GM19240 (cell line): ENCODE measurements around the gene LAMA2.
"Not testable (repeated sequence)": the region's sequence is repeated elsewhere in the genome, so short reads cannot be mapped to it uniquely, and the experiment has no call there.

ENCODE experiments used
- DNase-seq: peaks from one replicate; pipeline ENCODE4 v3.0.0; 2011; ENCODE audit warnings: low spot score; ENCODE audit not compliant: insufficient read length

LAMA2 gene

DNA sequence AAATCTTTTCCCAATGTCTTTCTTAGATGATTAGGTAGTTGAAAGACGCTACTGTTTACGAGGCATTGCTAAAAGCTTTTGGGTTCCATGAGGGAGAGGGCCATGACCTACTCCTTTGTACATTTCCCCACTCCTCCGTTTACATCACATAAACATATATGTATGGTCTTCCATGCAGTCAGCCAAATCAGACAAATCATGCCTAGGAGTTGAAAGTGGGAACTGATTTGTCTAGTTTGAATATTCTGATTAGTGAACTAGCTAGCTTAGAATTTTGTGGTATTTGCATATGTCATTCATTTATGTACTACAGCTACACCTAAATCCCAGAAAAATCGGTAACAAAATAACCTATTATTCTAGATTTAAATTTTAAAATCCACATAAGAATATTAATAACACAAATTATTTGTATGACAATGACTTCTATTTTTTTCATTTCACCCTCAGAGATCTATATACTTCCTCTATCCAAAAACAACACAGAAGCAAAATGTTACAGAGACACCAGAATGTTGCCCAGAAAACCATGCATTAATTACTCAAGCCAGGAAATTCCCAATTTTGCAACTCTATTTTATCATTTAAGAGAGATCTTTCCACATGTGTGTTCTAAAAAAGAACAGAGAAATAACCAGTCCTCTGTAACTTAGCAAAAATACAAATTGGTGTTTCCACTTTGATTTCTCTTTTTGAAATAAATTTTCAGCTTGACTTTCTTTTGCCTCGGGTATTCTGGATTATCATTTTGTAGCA is 231.9 kb downstream of the LAMA2 start:
- no peak for DNase-seq

- DNase-seq = no peak
Observed at GRCh38 chr6:129115471-129115870, 232.5 kb downstream of the LAMA2 start.

DNA sequence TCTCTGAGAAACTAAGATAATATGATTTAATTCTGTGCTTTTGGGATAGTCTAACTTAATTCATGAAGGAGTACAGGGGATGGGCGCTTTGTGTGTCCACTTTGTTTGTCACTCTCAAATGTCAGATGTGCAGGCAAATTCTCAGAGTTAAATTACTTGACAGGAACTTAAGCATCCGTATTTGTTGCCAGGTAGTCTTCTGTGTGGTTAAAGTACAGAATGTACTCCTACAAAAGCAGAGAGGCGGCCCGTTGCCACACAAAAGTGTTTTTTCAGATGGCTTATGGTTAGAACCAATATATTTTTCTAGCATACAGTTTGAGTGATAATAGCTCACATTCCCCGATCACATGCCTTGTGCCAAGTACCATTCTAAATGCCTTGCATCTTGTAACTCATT is 234.4 kb downstream of the LAMA2 start:
- DNase-seq = no peak

GRCh38 chr6:129120856-129121638 is 238.1 kb downstream of the LAMA2 start:
- no peak for DNase-seq

- DNase-seq = no peak
Observed at GRCh38 chr6:129124347-129124746, 241.4 kb downstream of the LAMA2 start.

DNA sequence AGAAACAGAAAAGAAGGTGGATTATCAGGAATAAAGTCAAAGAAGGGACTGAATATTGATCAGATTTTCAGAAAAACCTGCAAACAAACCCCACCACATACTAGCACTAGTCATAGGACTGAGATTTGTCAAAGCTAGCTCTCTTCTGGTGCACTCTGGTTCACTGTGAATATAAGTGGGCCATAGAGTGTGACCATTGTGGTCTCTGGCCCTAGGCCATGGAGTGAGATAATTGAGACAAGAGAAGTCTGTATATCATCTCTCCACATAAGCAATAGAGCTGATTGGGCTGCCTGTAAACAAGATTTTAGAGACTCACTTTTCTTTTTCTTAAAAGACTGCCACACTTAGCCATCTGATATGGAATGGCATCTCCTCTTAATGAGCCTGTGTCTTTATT is 247.2 kb downstream of the LAMA2 start:
- DNase-seq = no peak

GRCh38 chr6:129130959-129131681 is 248.2 kb downstream of the LAMA2 start:
- no peak for DNase-seq

- DNase-seq = no peak
Observed at GRCh38 chr6:129133770-129134192, 250.8 kb downstream of the LAMA2 start.

GRCh38 chr6:129134535-129134934 is 251.6 kb downstream of the LAMA2 start:
- no peak for DNase-seq

DNA sequence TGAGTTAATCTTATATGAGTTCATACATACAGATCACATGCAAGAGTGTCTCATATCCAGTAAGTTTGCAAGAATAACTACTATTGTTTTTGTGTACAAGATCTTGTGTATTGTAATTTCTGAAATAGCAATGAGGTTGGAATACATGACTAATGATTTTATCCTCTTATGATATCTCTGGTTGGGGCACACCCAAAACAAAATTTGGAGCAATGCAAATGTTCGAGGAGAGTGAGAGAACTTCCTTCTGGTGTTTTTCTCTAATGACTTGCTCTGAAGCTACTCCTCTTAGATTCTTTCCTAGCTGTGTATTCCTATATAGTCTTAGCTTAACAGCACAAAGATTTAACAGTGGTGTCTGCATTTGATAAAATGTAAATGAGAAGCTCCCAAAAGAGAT is 252.5 kb downstream of the LAMA2 start:
- DNase-seq = no peak

DNA sequence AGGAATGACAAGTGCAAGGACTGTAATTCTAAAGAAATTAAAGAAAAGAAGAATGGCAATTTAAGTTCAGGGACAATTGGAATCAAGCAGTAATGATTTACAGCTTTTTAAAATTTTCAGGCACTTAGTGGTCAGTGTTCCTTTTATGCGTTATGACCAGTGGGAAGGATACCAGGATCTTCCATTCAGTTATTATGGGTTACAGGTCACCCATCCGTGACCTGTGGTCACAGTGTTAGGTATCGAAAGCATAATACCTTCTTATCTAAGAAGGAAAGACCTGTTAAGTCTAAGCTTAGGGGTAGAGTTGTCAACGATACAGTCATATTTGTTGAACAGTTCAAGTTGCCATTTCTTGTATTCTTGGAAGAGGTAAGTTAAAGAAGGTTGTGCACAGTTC is 253.8 kb downstream of the LAMA2 start:
- DNase-seq = no peak

- no peak for DNase-seq
Observed at GRCh38 chr6:129138739-129139405, 255.9 kb downstream of the LAMA2 start.

DNA sequence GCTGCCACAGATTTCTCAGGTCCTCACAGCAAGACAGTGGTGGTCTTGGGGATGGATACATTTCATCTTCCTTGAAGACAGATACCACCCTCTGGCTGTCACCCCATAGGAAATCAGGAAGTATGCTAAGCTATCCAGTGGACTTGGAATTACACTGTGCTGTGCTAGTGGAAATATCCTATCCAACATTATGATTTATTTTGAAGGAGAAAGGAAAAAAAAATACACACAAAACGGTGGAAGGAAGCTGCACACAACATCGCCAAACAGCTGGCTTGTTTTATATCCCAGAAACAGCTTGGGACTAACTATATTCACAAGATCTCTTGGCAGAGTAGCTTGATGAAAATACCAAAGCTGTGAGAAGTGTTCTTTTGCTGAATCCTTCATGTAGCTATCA is 257.6 kb downstream of the LAMA2 start:
- DNase-seq = no peak

- DNase-seq = no peak
Observed at GRCh38 chr6:129141499-129141898, 258.6 kb downstream of the LAMA2 start.

DNA sequence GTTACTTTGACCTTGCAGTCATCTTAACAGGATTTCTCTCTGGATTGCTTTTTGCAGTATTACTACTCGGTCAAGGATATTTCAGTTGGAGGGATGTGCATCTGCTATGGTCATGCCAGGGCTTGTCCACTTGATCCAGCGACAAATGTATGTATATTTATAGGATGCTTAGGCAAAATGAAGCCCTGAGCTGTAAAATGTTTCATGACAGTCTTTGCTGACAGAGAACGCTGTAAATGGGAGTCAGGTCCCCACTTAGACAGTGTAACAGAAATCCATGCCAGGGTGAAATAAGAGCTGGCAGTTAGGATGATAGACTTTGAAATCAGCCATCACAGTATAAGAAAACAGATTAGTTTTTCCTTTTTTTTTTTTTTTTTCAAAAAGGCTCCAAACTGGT is 264.0 kb downstream of the LAMA2 start:
- no peak for DNase-seq

GRCh38 chr6:129150507-129150906 is 267.6 kb downstream of the LAMA2 start:
- no peak for DNase-seq

DNA sequence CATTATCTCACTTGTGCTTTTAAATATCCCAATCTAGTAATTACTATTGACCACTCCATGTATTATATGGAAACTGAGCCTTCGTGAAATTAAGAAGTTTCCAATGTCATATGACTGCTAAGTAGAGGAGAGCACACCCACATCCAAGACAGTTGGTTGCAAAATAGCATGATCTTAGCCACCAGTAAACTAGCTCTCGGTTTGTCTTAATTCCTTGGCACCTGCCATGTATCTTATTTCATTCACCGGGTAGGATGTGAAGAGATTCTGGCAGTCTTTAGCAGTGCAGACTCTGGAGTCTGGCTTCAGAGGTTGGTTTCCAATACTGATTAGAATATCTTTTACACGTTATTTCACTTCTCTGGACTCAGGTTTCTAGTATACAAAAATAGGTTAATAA is 270.3 kb downstream of the LAMA2 start:
- DNase-seq = no peak

- not testable (repeated sequence) for DNase-seq
Observed at GRCh38 chr6:129159242-129159641, 276.3 kb downstream of the LAMA2 start.

- no peak for DNase-seq
Observed at GRCh38 chr6:129162605-129163004, 279.7 kb downstream of the LAMA2 start.

DNA sequence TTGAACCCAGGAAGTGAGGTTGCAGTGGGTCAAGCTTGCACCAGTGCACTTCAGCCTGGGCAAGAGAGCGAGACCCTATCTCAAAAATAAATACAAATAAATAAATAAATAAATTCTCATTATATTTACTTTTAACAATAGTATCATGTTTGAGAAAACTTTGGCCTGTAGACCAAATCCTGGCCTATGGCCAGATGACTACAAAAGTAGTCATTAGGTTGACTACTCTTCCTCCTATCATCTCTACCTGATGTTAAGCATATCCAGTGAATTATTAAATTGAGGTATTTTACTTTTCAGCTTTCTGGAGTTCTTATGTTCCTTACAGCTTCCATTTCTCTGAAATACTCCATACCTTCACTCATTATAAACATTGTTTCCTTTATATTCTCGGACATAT is 280.6 kb downstream of the LAMA2 start:
- DNase-seq = no peak

DNA sequence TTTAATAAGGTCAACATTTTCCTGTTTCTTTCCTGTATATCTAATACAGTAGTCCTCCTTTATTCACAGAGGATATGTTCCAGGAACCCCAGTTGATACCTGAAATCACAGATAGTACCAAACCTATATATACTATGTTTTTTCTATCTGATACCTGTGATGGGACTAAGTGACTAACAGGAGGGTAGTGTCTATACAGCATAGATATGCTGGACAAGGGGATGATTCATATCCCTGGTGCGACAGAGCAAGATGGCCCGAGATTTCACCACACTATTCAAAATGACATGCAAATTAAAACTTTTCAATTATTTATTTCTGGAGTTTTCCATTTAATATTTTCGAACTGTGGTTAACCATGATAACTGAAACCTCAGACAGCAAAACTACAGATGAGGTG is 281.1 kb downstream of the LAMA2 start:
- DNase-seq = no peak
